Jurkat, Clone E6-1 (cell line): Measurements from ENCODE around the gene CCL4.

ENCODE experiments used
- DNase-seq: peaks from one replicate; pipeline ENCODE4 v3.0.0-alpha.2; 2011; ENCODE audit warnings: low read depth, low spot score
- H3K4me3 ChIP-seq: 2 replicates; pipeline ENCODE4 v1.5.1; 2011; ENCODE audit warnings: mild to moderate bottlenecking, low read length, control low read depth, moderate library complexity

The CCL4 gene

GRCh38 chr17:36133602-36134236, 30.1 kb downstream of the CCL4 start:
- DNase-seq, result no peak

GRCh38 chr17:36135465-36135864, 31.8 kb downstream of the CCL4 start:
- no peak overlapping the region for H3K4me3 ChIP-seq
- no peak for DNase-seq

More at GRCh38 chr17:36133602-36134236, 30.1 kb downstream of the CCL4 start:
- no peak overlapping the region for H3K4me3 ChIP-seq

GRCh38 chr17:36136036-36136435, 32.4 kb downstream of the CCL4 start:
- DNase-seq, result no peak
- H3K4me3 ChIP-seq, result no peak overlapping the region

GRCh38 chr17:36136439-36136838, 32.8 kb downstream of the CCL4 start:
- H3K4me3 ChIP-seq, result no peak overlapping the region
- no peak for DNase-seq

GRCh38 chr17:36142235-36142634, 38.6 kb downstream of the CCL4 start:
- DNase-seq, result no peak
- no peak overlapping the region for H3K4me3 ChIP-seq

GRCh38 chr17:36142806-36143205, 39.2 kb downstream of the CCL4 start:
- H3K4me3 ChIP-seq, result no peak overlapping the region
- no peak for DNase-seq

GRCh38 chr17:36144014-36144413, 40.4 kb downstream of the CCL4 start:
- no peak for DNase-seq
- no peak overlapping the region for H3K4me3 ChIP-seq

GRCh38 chr17:36144981-36145729, 41.5 kb downstream of the CCL4 start:
- H3K4me3 ChIP-seq, result no peak overlapping the region
- DNase-seq, result no peak

GRCh38 chr17:36147601-36148000, 44.0 kb downstream of the CCL4 start:
- no peak for DNase-seq
- no peak overlapping the region for H3K4me3 ChIP-seq

GRCh38 chr17:36148559-36149295, 45.1 kb downstream of the CCL4 start:
- DNase-seq, result peak; percentile 30
- no peak overlapping the region for H3K4me3 ChIP-seq

- H3K4me3 ChIP-seq, result no peak overlapping the region
These were observed 45.7 kb downstream of the CCL4 start for GRCh38 chr17:36149296-36149820.

GRCh38 chr17:36151891-36152638, 48.4 kb downstream of the CCL4 start:
- DNase-seq, result no peak
- no peak overlapping the region for H3K4me3 ChIP-seq

More at GRCh38 chr17:36149296-36149820, 45.7 kb downstream of the CCL4 start:
- no peak for DNase-seq

GRCh38 chr17:36152639-36153120, 49.1 kb downstream of the CCL4 start:
- no peak for DNase-seq
- no peak overlapping the region for H3K4me3 ChIP-seq

- H3K4me3 ChIP-seq, result no peak overlapping the region
- no peak for DNase-seq
These were observed 50.4 kb downstream of the CCL4 start for GRCh38 chr17:36153895-36154610.
